OCI-LY7 (cell line): ENCODE data around the gene KPTN. TPM values are rescaled to one million over a fixed set of nuclear protein-coding genes. Genes with fewer than 3 reads are reported as not detected.

Experiments
- BruUV-seq: library from RNA; stranded (reverse); fragments of 400-500 nt; replicated peaks from 2 replicates; lab custom pipeline; 2021; lab: Mats Ljungman, UMichigan
- CTCF ChIA-PET: fragments of 300-600 bp; sonication (Branson Sonifier 250); formaldehyde crosslinking; loops from one replicate; lab custom pipeline; 2022; ENCODE audit warnings: antibody characterized with exemption; ENCODE audit not compliant: unreplicated experiment; lab: Charles Lee
- POLR2A ChIA-PET: fragments of 300-600 bp; sonication (Branson Sonifier 250); formaldehyde crosslinking; loops from one replicate; lab custom pipeline; 2022; ENCODE audit warnings: antibody characterized with exemption; lab: Charles Lee
- DNase-seq: peaks from one replicate; pipeline ENCODE4 v3.0.0-alpha.2; 2015; ENCODE audit warnings: low spot score
- H2AFZ ChIP-seq: fragments of 200-600 bp; sonication (generic), shearing (Covaris generic); 2 replicates; pipeline ENCODE4 v1.6.1; 2014; ENCODE audit warnings: mild to moderate bottlenecking, antibody characterized with exemption, low read length, moderate library complexity
- H3K27ac ChIP-seq: fragments of 200-600 bp; sonication (generic); 2 replicates; pipeline ENCODE4 v1.5.1; 2014; ENCODE audit warnings: mixed run types, low read depth, mild to moderate bottlenecking, moderate library complexity, low read length, inconsistent platforms; ENCODE audit not compliant: poor library complexity, severe bottlenecking
- H3K36me3 ChIP-seq: fragments of 200-600 bp; sonication (generic); 2 replicates; pipeline ENCODE4 v1.6.1; 2014; ENCODE audit warnings: mild to moderate bottlenecking, antibody characterized with exemption, low read length, moderate library complexity, mixed read lengths; ENCODE audit not compliant: insufficient read depth
- H3K4me1 ChIP-seq: fragments of 200-600 bp; sonication (generic); 2 replicates; pipeline ENCODE4 v1.5.1; 2014; ENCODE audit warnings: mild to moderate bottlenecking, low read length; ENCODE audit not compliant: insufficient read depth, poor library complexity, severe bottlenecking
- H3K4me2 ChIP-seq: fragments of 200-600 bp; sonication (generic); 2 replicates; pipeline ENCODE4 v1.6.1; 2014; ENCODE audit warnings: mild to moderate bottlenecking, low read length
- H3K4me3 ChIP-seq: fragments of 200-600 bp; sonication (generic); 2 replicates; pipeline ENCODE4 v1.5.1; 2014; ENCODE audit warnings: mild to moderate bottlenecking, low read depth, low read length; ENCODE audit not compliant: poor library complexity, severe bottlenecking
- H3K79me2 ChIP-seq: fragments of 200-600 bp; sonication (generic); 2 replicates; pipeline ENCODE4 v1.6.1; 2016; ENCODE audit warnings: low read depth, mild to moderate bottlenecking, low read length, moderate library complexity, mixed read lengths; ENCODE audit not compliant: insufficient read depth
- H3K9me2 ChIP-seq: fragments of 200-600 bp; sonication (generic); 2 replicates; pipeline ENCODE4 v1.6.1; 2016; ENCODE audit warnings: mild to moderate bottlenecking, low read length, mixed read lengths; ENCODE audit not compliant: insufficient read depth
- H3K9me3 ChIP-seq: fragments of 200-600 bp; sonication (generic); 2 replicates; pipeline ENCODE4 v1.6.1; 2014; ENCODE audit warnings: mild to moderate bottlenecking, mixed run types, low read length, mixed read lengths
- H4K20me1 ChIP-seq: fragments of 200-600 bp; sonication (generic); 2 replicates; pipeline ENCODE4 v1.6.1; 2014; ENCODE audit warnings: mild to moderate bottlenecking, antibody characterized with exemption, low read length, moderate library complexity, mixed read lengths; ENCODE audit not compliant: insufficient read depth
- CTCF ChIP-seq: fragments of 200-600 bp; sonication (generic); conservative IDR thresholded peaks from 2 replicates; pipeline ENCODE4 v1.5.1; 2014; ENCODE audit warnings: mild to moderate bottlenecking, antibody characterized with exemption, low read length, moderate library complexity, mixed read lengths
- EZH2phosphoT487 ChIP-seq: fragments of 200-600 bp; sonication (generic); IDR thresholded peaks from 2 replicates; pipeline ENCODE4 v1.6.1; 2018; ENCODE audit warnings: low read depth, borderline replicate concordance, mild to moderate bottlenecking, mixed run types, antibody characterized with exemption, low read length, moderate library complexity, mixed read lengths
- intact Hi-C: fragments of 100-400 bp; cut with micrococcal nuclease; formaldehyde crosslinking; loops from one replicate; pipeline ENCODE4 v1.10.0; 2022; ENCODE audit not compliant: unreplicated experiment
- total RNA-seq, 2 experiments: library from RNA; depleted of rRNA in 1 of 2; stranded (reverse); fragments of >200 nt in 1 of 2; shearing (Covaris generic) in 1 of 2; gene quantifications; 2 replicates each; pipeline ENCODE4 v1.2.3, GENCODE V29; 2014 to 2022

KPTN gene
- total RNA-seq, 2 experiments from 2014 or later: 13.6 to 14.0 TPM

- Histone ChIP-seq H3K36me3 (no peaks in the 10 kb centered on the region), H3K9me3 (no peaks in the 10 kb centered on the region), H3K4me1 (no peaks in the 10 kb centered on the region), H3K4me3 (no peak overlapping the region), H3K27ac (no peak overlapping the region), H4K20me1 (no peaks in the 10 kb centered on the region), H2AFZ (no peak overlapping the region), H3K9me2 (no peaks in the 10 kb centered on the region), H3K4me2 (no peak overlapping the region), H3K79me2 (no peaks in the 10 kb centered on the region)
- BruUV-seq: no TSS peak
- TF ChIP-seq CTCF: no peak
- TF ChIP-seq EZH2phosphoT487: no peak
- DNase-seq: no peak
- intact Hi-C loops: no loop called here
- CTCF ChIA-PET: no interaction called here
- POLR2A ChIA-PET: no interaction called here
These were observed 10.7 kb downstream of the KPTN start for GRCh38 chr19:47473336-47473735.

- DNase-seq: peak; percentile 34
- ChIA-PET POLR2A (no interaction called here), CTCF (no interaction called here)
- BruUV-seq: no TSS peak
- Histone ChIP-seq H3K4me2 (no peak within 1 kb of the TSS), H3K9me3 (no peaks in the 10 kb centered on the region), H3K9me2 (no peaks in the 10 kb centered on the region), H2AFZ (no peak within 1 kb of the TSS), H4K20me1 (no peaks in the 10 kb centered on the region), H3K79me2 (no peaks in the 10 kb centered on the region), H3K27ac (no peak within 1 kb of the TSS), H3K4me1 (no peaks in the 10 kb centered on the region), H3K4me3 (no peak within 1 kb of the TSS), H3K36me3 (no peaks in the 10 kb centered on the region)
- no peak for TF ChIP-seq CTCF
- no peak for TF ChIP-seq EZH2phosphoT487
- intact Hi-C loops: no loop called here
These were observed 12.1 kb downstream of the KPTN start, which contains the start of gene SLC8A2 for GRCh38 chr19:47471733-47472457. Gene SLC8A2, minus strand, starts transcription at chr19:47471893. Its CDS starts 5,490 bp downstream, at chr19:47466403.

- Histone ChIP-seq H3K36me3 (no peaks in the 10 kb centered on the region), H3K9me3 (no peaks in the 10 kb centered on the region), H3K79me2 (no peaks in the 10 kb centered on the region), H3K4me1 (no peaks in the 10 kb centered on the region), H4K20me1 (no peaks in the 10 kb centered on the region), H3K27ac (no peak overlapping the region), H3K4me2 (no peak overlapping the region), H2AFZ (no peak overlapping the region), H3K9me2 (no peaks in the 10 kb centered on the region), H3K4me3 (no peak overlapping the region)
- no peak for DNase-seq
- POLR2A ChIA-PET: no interaction called here
- CTCF ChIA-PET: no interaction called here
- intact Hi-C loops: no loop called here
- TF ChIP-seq EZH2phosphoT487 (no peak), CTCF (no peak)
- BruUV-seq: no TSS peak
These were observed 12.7 kb downstream of the KPTN start for GRCh38 chr19:47471381-47471732.
